NCI-H128 (cell line): ENCODE results near the gene KRT33A.

Experiments
- DNase-seq: peaks from one replicate; lab custom pipeline; 2025; ENCODE audit not compliant: unreplicated experiment; lab: John Stamatoyannopoulos, UW

KRT33A gene

GRCh38 chr17:41331606-41332005 is 19.0 kb downstream of the KRT33A start:
- no peak for DNase-seq

GRCh38 chr17:41329279-41329948 is 21.2 kb downstream of the KRT33A start:
- DNase-seq, result no peak

GRCh38 chr17:41328207-41328606 is 22.4 kb downstream of the KRT33A start:
- no peak for DNase-seq

- no peak for DNase-seq
Measured at GRCh38 chr17:41327411-41328120, 23.1 kb downstream of the KRT33A start.

GRCh38 chr17:41326173-41327145 is 24.2 kb downstream of the KRT33A start:
- no peak for DNase-seq

- DNase-seq, result no peak
Measured at GRCh38 chr17:41325611-41326010, 25.0 kb downstream of the KRT33A start.

- DNase-seq, result no peak
Measured at GRCh38 chr17:41325126-41325525, 25.5 kb downstream of the KRT33A start.

GRCh38 chr17:41324180-41325075 is 26.2 kb downstream of the KRT33A start:
- no peak for DNase-seq

- no peak for DNase-seq
Measured at GRCh38 chr17:41322903-41323895, 27.4 kb downstream of the KRT33A start.

- no peak for DNase-seq
Measured at GRCh38 chr17:41322094-41322902, 28.3 kb downstream of the KRT33A start.

- no peak for DNase-seq
Measured at GRCh38 chr17:41318231-41318630, 32.4 kb downstream of the KRT33A start.

- DNase-seq, result no peak
Measured at GRCh38 chr17:41315814-41316445, 34.7 kb downstream of the KRT33A start.

GRCh38 chr17:41315204-41315794 is 35.3 kb downstream of the KRT33A start, which contains the start of gene KRTAP17-1:
Gene KRTAP17-1 (minus strand): TSS chr17:41315710. CDS start chr17:41315650, 60 bp downstream.
- DNase-seq, result no peak

GRCh38 chr17:41311111-41311510 is 39.5 kb downstream of the KRT33A start:
- no peak for DNase-seq

GRCh38 chr17:41308918-41309359 is 41.7 kb downstream of the KRT33A start, which contains the start of gene KRTAP16-1:
Gene KRTAP16-1 (minus strand): TSS chr17:41309309. CDS start chr17:41309253, 56 bp downstream.
- no peak for DNase-seq

- no peak for DNase-seq
Measured at GRCh38 chr17:41308251-41308917, 42.2 kb downstream of the KRT33A start.

GRCh38 chr17:41307647-41308046 is 43.0 kb downstream of the KRT33A start:
- no peak for DNase-seq
